ENCODE measurements around the gene PCCA.

GRCh38 chr13:100297413-100297812 lies 208.5 kb downstream of the PCCA start:
- no peak for TF ChIP-seq CTCF (IDR thresholded peaks at IDR 0.05)
- TF ChIP-seq POLR2AphosphoS5 (IDR thresholded peaks at IDR 0.05) = no peak

Measured in prostate gland (tissue), 2 donors.